GM12878 (cell line): ENCODE results near the gene C10orf105.

Experiments
- ASH2L ChIP-seq: fragments of 300-600, 200-600 bp; sonication (generic); IDR thresholded peaks from 2 replicates; pipeline ENCODE4 v1.6.1; 2017; ENCODE audit warnings: low read depth, mild to moderate bottlenecking, borderline replicate concordance
- CTCF ChIP-seq, 3 experiments: IDR thresholded peaks in 2 of 3; conservative IDR thresholded peaks in 1 of 3; 2 replicates each; pipeline ENCODE4 v1.5.1; 2011; ENCODE audit warnings: low read depth in 3 of 3, low read length in 3 of 3, mild to moderate bottlenecking in 3 of 3, control low read depth in 2 of 3, moderate library complexity in 2 of 3, inconsistent platforms in 1 of 3, mixed read lengths in 1 of 3; ENCODE audit not compliant: control insufficient read depth in 2 of 3, insufficient read depth in 1 of 3; ENCODE audit errors: extremely low read depth in 1 of 3
- E4F1 ChIP-seq: fragments of 450-650 bp; IDR thresholded peaks from 2 replicates; pipeline ENCODE4 v1.6.1; 2018; ENCODE audit warnings: borderline replicate concordance, mild to moderate bottlenecking; ENCODE audit not compliant: partially characterized antibody
- EP300 ChIP-seq, 2 experiments: fragments of 150-350 bp in 1 of 2; IDR thresholded peaks; 2 replicates each; pipeline ENCODE4 v1.6.1; 2011 to 2012; ENCODE audit warnings: low read depth in 2 of 2, low read length in 2 of 2, borderline replicate concordance in 1 of 2, improper control_type of control experiment in 1 of 2, inconsistent platforms in 1 of 2; ENCODE audit not compliant: control insufficient read depth in 1 of 2
- GABPA ChIP-seq: IDR thresholded peaks from 2 replicates; pipeline ENCODE4 v1.6.1; 2014; ENCODE audit warnings: antibody characterized with exemption, low read depth, mild to moderate bottlenecking, inconsistent platforms
- KDM1A ChIP-seq: fragments of 200-600 bp; sonication (generic); IDR thresholded peaks from 2 replicates; pipeline ENCODE4 v1.6.1; 2016; ENCODE audit warnings: borderline replicate concordance
- NFIC ChIP-seq: IDR thresholded peaks from 2 replicates; pipeline ENCODE4 v1.6.1; 2012; ENCODE audit warnings: low read depth, mild to moderate bottlenecking, inconsistent platforms, low read length, moderate library complexity
- REST ChIP-seq: IDR thresholded peaks from 2 replicates; pipeline ENCODE4 v1.6.1; 2012; ENCODE audit warnings: mild to moderate bottlenecking, low read depth, low read length

GRCh38 chr10:71694039-71694501 lies 25.5 kb downstream of the C10orf105 start:
- no peak for TF ChIP-seq CTCF (IDR thresholded peaks at IDR 0.05 in 2 of 3, conservative IDR thresholded peaks at IDR 0.05 in 1 of 3; ENCODE audit: control insufficient read depth in 2 of 3, extremely low read depth in 1 of 3, insufficient read depth in 1 of 3, low read depth in 3 of 3, low read length in 3 of 3)
- no peak for TF ChIP-seq REST
- no peak for TF ChIP-seq ASH2L
- TF ChIP-seq NFIC, result no peak
- no peak for TF ChIP-seq KDM1A
- TF ChIP-seq GABPA, result no peak
- no peak for TF ChIP-seq EP300 (IDR thresholded peaks at IDR 0.05; ENCODE audit: borderline replicate concordance in 1 of 2, control insufficient read depth in 1 of 2, low read depth in 2 of 2, low read length in 2 of 2)
- no peak for TF ChIP-seq E4F1
